ENCODE data around the gene SLC32A1. TPM values are rescaled to one million over a fixed set of nuclear protein-coding genes. Genes with fewer than 3 reads are reported as not detected.
A peak's percentile ranks its signal among the peaks of the same experiment; 100 is the strongest.

The SLC32A1 gene
- total RNA-seq, 1 donor from 2014 or later, result not detected

- Mint-ChIP-seq H3K27me3 (ENCODE audit: low read depth, unreplicated experiment) (peaks cover 92% of the 10 kb centered on the region), H3K4me1 (ENCODE audit: low read depth, unreplicated experiment) (no peaks in the 10 kb centered on the region), H3K9me3 (ENCODE audit: unreplicated experiment) (peaks cover 46% of the 10 kb centered on the region), H3K36me3 (ENCODE audit: low read depth, unreplicated experiment) (peaks cover 4% of the 10 kb centered on the region), H3K4me3 (ENCODE audit: unreplicated experiment) (no peak overlapping the region), H3K27ac (ENCODE audit: unreplicated experiment) (no peak overlapping the region)
- Histone ChIP-seq H3K36me3 (ENCODE audit: insufficient read depth, low read length) (no peaks in the 10 kb centered on the region), H3K4me1 (ENCODE audit: insufficient read depth, low read length) (peaks cover 3% of the 10 kb centered on the region), H3K9ac (ENCODE audit: low read length) (no peak overlapping the region), H2AFZ (ENCODE audit: low read depth, low read length) (no peak overlapping the region), H3K27ac (ENCODE audit: low read depth, low read length) (no peak overlapping the region), H3K4me3 (ENCODE audit: insufficient read depth, low read depth, low read length) (no peak overlapping the region), H3K79me2 (ENCODE audit: insufficient read depth, low read length) (no peaks in the 10 kb centered on the region), H3K4me2 (ENCODE audit: low read length) (peak overlapping the region; percentile 71), H3K9me3 (ENCODE audit: insufficient read depth, low read depth, low read length) (peaks cover 9% of the 10 kb centered on the region), H3K27me3 (ENCODE audit: insufficient read depth, low read length) (peaks cover 94% of the 10 kb centered on the region), H4K20me1 (ENCODE audit: insufficient read depth, low read length) (peaks cover 9% of the 10 kb centered on the region)
- DNase-seq (ENCODE audit: low read depth), result no peak
- no peak for FAIRE-seq
- TF ChIP-seq CTCF (IDR thresholded peaks at IDR 0.05; ENCODE audit: insufficient read depth, low read depth, low read length) (no peak), EZH2 (IDR thresholded peaks at IDR 0.05; ENCODE audit: insufficient read depth, low read length) (peak; percentile 69)
These were observed 6.1 kb downstream of the SLC32A1 start for GRCh38 chr20:38730167-38730988.

- peak; percentile 11 for DNase-seq (ENCODE audit: low read depth)
- Mint-ChIP-seq H3K27ac (ENCODE audit: unreplicated experiment) (no peak overlapping the region), H3K27me3 (ENCODE audit: low read depth, unreplicated experiment) (peaks cover 94% of the 10 kb centered on the region), H3K4me3 (ENCODE audit: unreplicated experiment) (no peak overlapping the region), H3K4me1 (ENCODE audit: low read depth, unreplicated experiment) (no peaks in the 10 kb centered on the region), H3K9me3 (ENCODE audit: unreplicated experiment) (peaks cover 41% of the 10 kb centered on the region), H3K36me3 (ENCODE audit: low read depth, unreplicated experiment) (peaks cover 2% of the 10 kb centered on the region)
- Histone ChIP-seq H2AFZ (ENCODE audit: low read depth, low read length) (peak overlapping the region; percentile 53), H4K20me1 (ENCODE audit: insufficient read depth, low read length) (peaks cover 4% of the 10 kb centered on the region), H3K4me1 (ENCODE audit: insufficient read depth, low read length) (peaks cover 3% of the 10 kb centered on the region), H3K4me2 (ENCODE audit: low read length) (peak overlapping the region; percentile 71), H3K27ac (ENCODE audit: low read depth, low read length) (no peak overlapping the region), H3K9ac (ENCODE audit: low read length) (no peak overlapping the region), H3K79me2 (ENCODE audit: insufficient read depth, low read length) (no peaks in the 10 kb centered on the region), H3K27me3 (ENCODE audit: insufficient read depth, low read length) (peaks cover 94% of the 10 kb centered on the region), H3K9me3 (ENCODE audit: insufficient read depth, low read depth, low read length) (peaks cover 9% of the 10 kb centered on the region), H3K36me3 (ENCODE audit: insufficient read depth, low read length) (no peaks in the 10 kb centered on the region), H3K4me3 (ENCODE audit: insufficient read depth, low read depth, low read length) (no peak overlapping the region)
- TF ChIP-seq EZH2 (IDR thresholded peaks at IDR 0.05; ENCODE audit: insufficient read depth, low read length), result no peak
- peak; percentile 81 for TF ChIP-seq CTCF (IDR thresholded peaks at IDR 0.05; ENCODE audit: insufficient read depth, low read depth, low read length)
- no peak for FAIRE-seq
These were observed 6.9 kb downstream of the SLC32A1 start for GRCh38 chr20:38730989-38731737.

Data from astrocyte (in vitro differentiated cells and primary cell).